ENCODE data around the gene KDM5C. TPM values are rescaled to one million over a fixed set of nuclear protein-coding genes. Genes with fewer than 3 reads are reported as not detected.

KDM5C gene
- total and polyA plus RNA-seq, 9 of the 15 experiments (the other 6 are each of a cell fraction or from before 2014, with no cell fraction given) = 0.62 to 136 (median 52.4) TPM

DNA sequence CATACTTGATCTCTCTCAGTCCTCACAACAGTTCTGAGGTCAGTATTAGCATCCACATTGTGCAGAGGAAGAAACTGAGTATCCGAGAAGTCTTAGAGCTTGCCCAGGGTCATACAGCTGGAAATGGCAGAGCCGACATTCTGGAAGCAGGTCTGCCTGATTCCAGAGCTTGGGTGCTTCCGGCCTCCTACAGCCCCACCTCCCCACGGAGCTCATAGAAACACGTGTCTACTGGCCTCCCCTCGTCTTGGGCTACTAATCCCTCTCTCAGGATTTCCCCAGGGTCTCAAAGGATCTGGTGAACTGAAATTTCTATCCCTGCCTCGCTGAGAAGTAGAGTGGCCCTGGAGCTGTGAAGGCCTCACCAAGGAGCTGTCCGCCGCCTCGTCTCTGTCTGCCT lies 12.0 kb upstream of the KDM5C start:
- Histone ChIP-seq H3K4me1 (replicated peaks in 1 of 2; ENCODE audit: control insufficient read depth in 2 of 2, insufficient read depth in 2 of 2, low read length in 2 of 2) (peaks cover 0 to 7% of the 10 kb centered on the region in 2 experiments; a peak in 1 of 5 replicates), H3K9ac (ENCODE audit: insufficient read depth in 1 of 2, low read depth in 2 of 2, low read length in 2 of 2) (no peak overlapping the region), H3K36me3 (ENCODE audit: control insufficient read depth, insufficient read depth, low read length) (peaks cover 44% of the 10 kb centered on the region; the same call in 2 of the 3 replicates), H3K79me2 (ENCODE audit: control insufficient read depth, insufficient read depth, low read length) (no peaks in the 10 kb centered on the region), H4K20me1 (replicated peaks; ENCODE audit: control insufficient read depth, insufficient read depth, low read length) (no peaks in the 10 kb centered on the region; the same call in 1 of the 2 replicates), H2AFZ (ENCODE audit: low read depth, low read length) (no peak overlapping the region), H3K27me3 (ENCODE audit: control insufficient read depth in 2 of 2, insufficient read depth in 2 of 2, low read length in 2 of 2) (no peaks in the 10 kb centered on the region), H3K27ac (ENCODE audit: extremely low read depth, low read depth, low read length) (no peak overlapping the region), H3K4me3 (no peak overlapping the region), H3K4me2 (ENCODE audit: insufficient read depth, low read length) (no peak overlapping the region), H3K9me3 (replicated peaks; ENCODE audit: control insufficient read depth, insufficient read depth, low read depth, low read length) (no peaks in the 10 kb centered on the region), H3K9me1 (ENCODE audit: control insufficient read depth, insufficient read depth, low read length) (no peaks in the 10 kb centered on the region)
- CTCF ChIA-PET (ENCODE audit: low intra/inter-chr PET ratio) = no interaction called here
- WGBS (ENCODE audit: insufficient coverage, low coverage, missing lambda C conversion rate) = 73% methylated on average over 9 of the region's 10 CpGs
- FAIRE-seq (no peak), ATAC-seq (no peak), DNase-seq (ENCODE audit: extremely low read depth in 1 of 4, low spot score in 3 of 4) (no peak)
- intact Hi-C loops (cut with micrococcal nuclease) = no loop called here
- in situ Hi-C loops (cut with MboI) = no loop called here
- no TSS peak for BruUV-seq (replicated peaks)
- POLR2A ChIA-PET = interaction anchor here (1.1 to 1.5 kb wide), 3 partner anchors 12 to 18 kb away, joined by 3 to 9 read pairs (median 5); partner anchors contain the start of gene KDM5C
- TF ChIP-seq HNRNPUL1 (IDR thresholded peaks at IDR 0.05; ENCODE audit: low read length) = no peak
- TF ChIP-seq ZZZ3 (IDR thresholded peaks at IDR 0.05) = no peak
- TF ChIP-seq ZNF239 (CRISPR knock-in tag; IDR thresholded peaks at IDR 0.05) = no peak
- no peak for TF ChIP-seq PCBP1 (IDR thresholded peaks at IDR 0.05; ENCODE audit: low read depth, low read length, poor library complexity, severe bottlenecking)
- TF ChIP-seq JUND (IDR thresholded peaks at IDR 0.05; ENCODE audit: borderline replicate concordance, low read depth, low read length) = no peak
- TF ChIP-seq JUND (tag; IDR thresholded peaks at IDR 0.05; ENCODE audit: borderline replicate concordance, low read depth, low read length) = no peak
- TF ChIP-seq, protein P1, sequence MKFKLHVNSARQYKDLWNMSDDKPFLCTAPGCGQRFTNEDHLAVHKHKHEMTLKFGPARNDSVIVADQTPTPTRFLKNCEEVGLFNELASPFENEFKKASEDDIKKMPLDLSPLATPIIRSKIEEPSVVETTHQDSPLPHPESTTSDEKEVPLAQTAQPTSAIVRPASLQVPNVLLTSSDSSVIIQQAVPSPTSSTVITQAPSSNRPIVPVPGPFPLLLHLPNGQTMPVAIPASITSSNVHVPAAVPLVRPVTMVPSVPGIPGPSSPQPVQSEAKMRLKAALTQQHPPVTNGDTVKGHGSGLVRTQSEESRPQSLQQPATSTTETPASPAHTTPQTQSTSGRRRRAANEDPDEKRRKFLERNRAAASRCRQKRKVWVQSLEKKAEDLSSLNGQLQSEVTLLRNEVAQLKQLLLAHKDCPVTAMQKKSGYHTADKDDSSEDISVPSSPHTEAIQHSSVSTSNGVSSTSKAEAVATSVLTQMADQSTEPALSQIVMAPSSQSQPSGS (CRISPR knock-in tag; IDR thresholded peaks at IDR 0.05) = no peak
- TF ChIP-seq RBM15 (IDR thresholded peaks at IDR 0.05; ENCODE audit: insufficient read depth, low read length) = no peak
- TF ChIP-seq ZNF174 (CRISPR knock-in tag; IDR thresholded peaks at IDR 0.05) = no peak
- TF ChIP-seq, protein P2, sequence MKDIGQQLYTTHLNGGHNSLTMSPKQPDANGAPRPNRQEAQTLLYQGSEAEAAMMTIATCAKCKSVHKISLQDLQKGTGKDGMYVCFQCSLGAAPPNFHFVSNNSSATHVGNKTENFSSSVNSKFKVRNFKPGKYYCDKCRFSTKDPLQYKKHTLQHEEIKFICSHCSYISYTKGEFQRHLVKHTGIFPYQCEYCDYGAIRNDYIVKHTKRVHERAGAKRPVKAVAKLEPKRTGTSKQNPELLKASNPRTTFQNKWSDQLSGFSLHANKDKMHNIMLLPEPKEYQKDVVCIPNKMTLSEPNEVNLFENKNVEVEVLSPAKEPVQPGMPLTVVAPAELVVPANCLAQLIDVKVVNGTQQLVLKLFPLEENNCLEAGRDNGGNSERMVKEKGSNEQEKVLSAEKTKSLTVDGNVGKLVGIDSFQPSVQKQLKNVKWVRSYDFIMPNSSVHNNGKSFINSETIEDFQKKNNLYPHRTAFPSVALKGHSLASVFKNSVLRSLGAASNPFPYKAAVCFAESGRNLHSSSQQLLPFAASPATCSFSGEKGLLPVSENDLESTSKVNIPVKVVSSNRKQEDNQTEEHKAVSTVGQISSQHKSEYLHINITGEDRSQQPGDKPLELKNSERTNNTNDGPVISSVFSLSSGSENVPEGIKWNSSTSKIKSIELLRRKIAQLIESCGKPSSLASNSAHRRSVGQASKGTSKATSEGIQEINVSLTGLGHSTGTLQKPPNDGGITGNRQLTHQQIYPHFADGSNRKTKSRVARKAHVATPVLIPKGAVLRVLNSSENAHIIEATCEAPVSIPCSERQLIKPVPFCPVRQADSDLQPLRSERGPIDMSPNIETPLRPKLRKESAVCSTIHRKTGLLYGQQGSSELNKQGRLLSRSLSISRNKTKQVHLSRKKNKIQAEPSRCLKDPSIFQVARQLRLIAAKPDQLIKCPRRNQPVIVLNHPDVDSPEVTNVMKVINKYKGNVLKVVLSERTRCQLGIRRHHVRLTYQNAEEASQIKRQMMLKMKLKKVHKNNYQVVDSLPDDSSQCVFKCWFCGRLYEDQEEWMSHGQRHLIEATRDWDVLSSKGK (CRISPR knock-in tag; IDR thresholded peaks at IDR 0.05) = no peak
- no peak for TF ChIP-seq CREB1 (IDR thresholded peaks at IDR 0.05)
- TF ChIP-seq CREB1 (CRISPR knock-in tag; IDR thresholded peaks at IDR 0.05) = no peak
